ENCODE results near the gene COG2.
"Not testable (repeated sequence)": the region's sequence is repeated elsewhere in the genome, so short reads cannot be mapped to it uniquely, and the experiment has no call there.

Gene COG2

DNA sequence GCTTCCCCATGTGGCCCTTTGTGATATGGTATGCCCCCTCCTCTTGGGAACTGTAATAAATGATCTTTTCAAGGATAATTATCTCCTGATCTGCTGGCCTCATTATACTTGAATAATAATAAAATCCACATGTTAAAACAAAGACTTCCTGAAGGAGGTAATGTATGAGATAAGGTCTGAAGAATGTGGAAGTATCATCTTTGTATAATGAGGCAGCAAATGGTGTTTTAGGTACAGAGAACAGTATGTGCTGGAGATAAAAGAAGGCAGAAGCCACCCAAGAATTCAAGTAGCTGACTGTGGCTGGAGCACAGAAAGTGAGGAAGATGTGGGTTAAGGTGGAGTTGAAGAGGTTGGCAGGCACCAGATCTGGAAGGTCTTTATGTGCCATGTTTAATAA lies 12.8 kb upstream of the COG2 start:
- no peak for DNase-seq

DNA sequence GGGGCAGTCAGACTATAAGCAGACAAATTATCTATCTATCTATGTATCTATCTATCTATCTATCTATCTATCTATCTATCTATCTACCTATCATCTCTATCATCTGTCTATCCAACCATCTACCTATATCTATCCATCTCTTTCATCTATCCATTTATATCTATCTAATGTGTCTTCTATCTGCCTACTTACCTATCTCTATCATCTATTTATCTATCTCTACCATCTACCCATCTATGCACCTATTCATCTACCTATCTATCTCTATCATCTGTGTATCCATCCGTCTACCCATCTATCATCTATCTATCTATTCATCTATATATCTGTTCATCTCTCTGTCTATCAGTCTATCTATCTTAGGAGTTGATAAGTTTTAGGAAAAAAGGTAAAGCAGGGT lies 10.8 kb upstream of the COG2 start:
- no peak for DNase-seq

DNA sequence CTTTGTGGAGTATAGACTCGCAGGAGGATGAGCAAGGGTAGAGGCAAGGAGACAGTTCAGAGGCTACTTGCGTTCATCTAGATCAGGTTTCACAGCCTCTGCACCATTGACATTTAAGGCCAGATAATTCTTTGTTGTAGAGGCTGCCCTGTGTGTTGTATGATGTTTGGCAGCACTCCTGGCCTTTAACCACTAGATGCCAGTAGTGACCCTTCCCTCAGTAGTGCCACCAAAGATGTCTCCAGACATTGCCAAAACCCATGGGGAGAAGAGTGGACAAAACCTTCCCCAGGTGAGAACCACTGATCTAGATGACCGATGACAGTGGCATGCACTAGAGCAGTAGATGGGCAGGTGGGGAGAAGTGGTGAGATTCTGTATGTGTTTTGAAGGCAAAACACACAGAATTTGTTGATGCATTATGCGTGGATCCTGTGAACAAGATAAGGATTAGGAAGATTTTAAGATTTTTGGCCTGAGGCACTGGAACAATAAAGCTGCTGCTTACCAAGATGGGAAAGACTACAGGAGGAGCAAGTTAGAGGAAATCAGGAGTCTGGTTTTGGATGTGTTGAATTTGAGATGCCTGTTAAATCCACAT lies 9.9 kb upstream of the COG2 start:
- DNase-seq = peak in 1 of 2 experiments; percentile 2

DNA sequence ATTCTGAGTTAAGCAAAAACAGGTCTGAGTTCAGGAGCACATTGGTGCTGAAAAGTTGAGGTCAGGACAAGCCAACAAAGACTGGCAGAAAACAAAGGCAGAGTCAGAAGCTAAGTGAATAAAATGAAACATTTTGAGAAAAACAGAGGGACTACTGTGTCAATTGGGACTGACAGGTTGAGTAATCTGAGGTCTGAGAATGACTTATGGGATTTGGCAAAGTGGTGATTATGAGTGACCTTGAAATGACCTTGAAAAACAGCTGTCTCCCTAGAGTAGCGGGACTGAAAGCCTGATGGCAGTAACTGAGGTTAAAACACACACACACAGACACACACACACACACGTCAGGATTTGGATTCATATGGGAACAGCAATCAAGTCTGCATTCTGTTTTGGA lies 8.8 kb upstream of the COG2 start:
- no peak for DNase-seq

DNA sequence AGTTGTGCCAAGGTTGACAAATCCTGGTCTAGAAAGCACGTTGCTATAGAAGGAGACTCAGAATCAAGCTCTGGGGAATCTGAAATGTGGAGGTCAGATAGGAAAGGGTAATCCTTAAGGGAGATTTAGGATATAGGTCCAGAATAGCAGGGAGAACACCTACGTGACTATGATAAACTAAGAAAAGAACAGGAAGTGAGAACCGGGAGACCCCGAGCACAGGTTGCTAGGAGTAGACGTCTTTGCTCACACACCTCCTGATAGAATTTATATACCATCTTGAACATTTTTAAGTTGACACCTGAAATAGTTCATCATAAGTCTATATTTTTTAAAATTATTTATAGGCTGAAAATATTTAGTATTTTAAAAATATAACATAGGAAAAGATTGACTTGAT lies 7.9 kb upstream of the COG2 start:
- no peak for DNase-seq

DNA sequence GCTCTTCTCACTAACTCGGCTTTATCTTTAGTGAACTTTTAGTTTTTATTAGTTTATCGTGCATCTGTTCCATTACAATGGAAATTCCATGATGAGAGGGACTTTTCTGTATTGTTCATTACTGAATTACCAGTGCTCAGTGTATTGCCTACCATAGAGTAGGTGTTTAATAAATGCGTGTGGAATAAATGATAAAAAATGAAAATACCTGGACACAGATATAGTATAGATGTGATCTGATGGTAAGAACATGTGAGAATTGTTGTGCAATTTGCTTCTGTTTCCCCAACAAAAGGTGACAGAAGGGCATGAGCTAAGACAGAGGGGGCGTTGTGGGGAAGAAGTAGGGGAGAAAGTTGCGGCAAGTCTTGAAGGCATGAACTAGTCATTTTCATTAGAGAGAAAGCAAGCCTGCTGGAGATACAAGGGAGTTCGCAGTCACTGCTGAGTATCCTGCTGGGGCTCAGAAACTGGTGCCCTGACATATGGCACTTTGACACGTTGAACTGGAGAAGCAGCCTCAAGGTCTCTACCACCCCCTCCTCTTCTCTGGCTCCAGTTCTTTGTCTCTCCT lies 5.6 kb upstream of the COG2 start:
- peak; percentile 14 to 31 for DNase-seq

DNA sequence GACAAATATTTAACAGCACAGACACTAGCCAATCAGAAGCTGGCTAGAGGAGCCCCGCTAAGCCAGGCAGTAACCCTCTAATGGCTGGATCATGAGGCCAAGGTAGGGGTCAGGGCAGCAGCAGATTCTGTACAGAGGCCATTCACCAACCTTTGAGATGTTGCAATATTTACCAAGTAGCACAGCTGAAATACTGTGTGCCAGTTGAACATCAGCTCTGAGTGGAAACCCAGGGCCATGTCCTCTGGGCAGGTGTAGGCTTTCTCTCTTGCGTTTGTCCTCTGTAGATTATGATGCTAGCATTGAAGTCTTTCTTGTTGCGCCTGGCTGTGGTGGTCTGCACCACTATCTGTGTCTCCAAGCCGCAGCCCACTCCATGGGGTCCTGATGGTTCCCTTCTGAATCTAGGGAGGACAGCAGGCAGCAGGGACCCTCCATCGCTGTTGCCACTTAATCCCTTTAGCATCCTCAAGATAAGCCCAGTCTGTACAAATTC lies 2.5 kb upstream of the COG2 start:
- DNase-seq = no peak

DNA sequence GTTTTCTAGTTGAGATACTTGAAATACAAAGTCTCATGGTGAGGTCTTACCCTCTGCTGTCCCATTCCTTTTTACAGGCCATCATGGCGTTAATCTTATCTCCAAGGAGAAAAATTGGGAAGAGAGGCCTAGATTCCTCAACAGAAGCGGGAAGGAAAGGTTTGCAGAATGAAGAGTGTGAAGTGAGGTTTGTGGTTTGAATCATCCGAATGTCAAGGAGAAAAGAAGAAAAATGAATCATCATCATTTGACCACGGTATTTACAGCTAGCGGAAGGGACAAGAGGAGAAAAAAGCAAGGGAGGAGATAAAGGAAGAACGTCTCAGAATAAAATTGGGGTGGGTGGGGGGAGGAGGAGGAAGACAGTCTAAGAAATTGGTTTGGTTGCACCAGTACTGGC lies 935 bp upstream of the COG2 start:
- DNase-seq = no peak

DNA sequence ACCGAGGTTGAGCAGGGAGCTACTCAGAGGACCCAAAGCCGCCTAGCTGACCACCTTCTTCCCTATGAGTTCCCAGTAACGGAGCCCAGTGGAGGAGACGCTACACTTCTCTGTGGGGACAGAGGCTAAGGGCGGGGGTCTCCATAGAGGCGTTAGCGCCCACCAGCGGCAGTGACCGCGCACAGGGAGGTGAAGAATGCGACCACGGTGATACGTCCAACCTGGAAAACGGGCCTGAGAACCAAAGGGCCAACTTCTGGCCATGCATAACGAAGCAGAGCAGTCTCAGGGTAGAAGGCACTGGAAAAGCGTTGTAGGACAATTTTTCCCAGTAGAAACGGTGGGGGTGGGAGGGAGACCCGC lies 400 bp upstream of the COG2 start:
- peak in 1 of 2 experiments; percentile 2 for DNase-seq

DNA sequence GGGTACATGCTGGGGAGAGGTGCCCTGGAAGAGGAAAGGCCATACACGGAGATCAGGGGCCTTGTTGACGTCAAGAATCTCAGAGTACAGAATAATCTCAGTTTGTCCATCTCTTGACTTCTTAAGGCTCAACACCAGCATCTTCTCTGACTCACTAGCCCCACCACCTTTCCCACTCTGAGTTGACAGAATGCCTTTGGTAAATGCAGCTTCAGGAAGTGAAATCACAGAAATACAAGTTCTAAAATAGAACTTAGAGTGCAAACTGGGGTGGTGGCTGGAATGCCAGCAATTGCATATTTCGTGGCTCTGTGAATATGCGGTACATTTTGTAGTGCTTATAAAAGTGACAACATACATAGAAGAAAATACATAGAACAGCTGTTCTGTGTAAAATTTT lies 1.6 kb downstream of the COG2 start:
- DNase-seq = peak; percentile 7 to 22

DNA sequence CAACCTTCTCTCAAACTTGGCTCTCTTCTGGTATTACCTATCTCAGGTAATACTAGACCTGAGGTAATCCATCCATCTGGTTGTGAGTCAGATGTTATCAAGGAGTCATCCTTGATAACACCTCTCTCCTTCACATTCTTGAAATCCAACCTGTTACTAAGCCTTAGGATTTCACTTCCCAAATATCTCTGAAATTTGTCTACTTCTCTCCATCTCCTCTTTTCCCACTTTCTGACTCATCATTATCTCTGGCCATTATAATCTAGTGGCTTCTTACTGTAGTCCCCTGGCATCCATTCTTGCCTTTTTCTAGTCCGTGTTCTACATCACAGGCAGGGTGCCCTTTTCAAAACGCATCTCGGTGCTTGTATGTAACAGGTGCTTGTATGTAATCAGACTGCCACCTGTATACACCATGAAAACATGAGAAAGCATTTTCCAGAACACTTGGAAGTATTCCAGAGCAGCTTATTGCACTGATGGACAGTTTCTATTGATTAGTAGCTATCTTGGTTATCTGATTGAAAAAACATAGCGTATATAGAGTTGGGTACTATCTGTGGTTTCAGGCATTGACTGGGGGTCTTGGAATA lies 4.5 kb downstream of the COG2 start:
- no peak for DNase-seq

DNA sequence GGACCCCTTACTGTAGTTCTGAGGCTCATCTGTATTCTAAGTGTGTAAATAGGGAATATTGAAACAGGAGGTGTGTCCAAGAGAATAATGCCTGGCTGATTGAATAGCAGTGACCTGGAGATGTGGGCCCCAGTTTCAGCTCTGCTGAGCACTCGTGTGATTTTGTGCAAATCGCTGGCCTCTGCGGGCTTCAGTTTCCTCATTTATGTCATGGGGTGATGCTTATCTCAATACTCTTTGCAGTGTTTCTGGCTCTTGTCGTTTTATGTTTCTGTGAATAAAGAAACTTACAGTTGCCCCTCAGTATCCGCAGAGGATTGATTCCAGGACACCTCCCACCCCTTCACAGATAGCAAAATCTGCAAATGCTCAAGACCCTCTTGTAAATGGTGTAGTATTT lies 5.0 kb downstream of the COG2 start:
- no peak for DNase-seq

DNA sequence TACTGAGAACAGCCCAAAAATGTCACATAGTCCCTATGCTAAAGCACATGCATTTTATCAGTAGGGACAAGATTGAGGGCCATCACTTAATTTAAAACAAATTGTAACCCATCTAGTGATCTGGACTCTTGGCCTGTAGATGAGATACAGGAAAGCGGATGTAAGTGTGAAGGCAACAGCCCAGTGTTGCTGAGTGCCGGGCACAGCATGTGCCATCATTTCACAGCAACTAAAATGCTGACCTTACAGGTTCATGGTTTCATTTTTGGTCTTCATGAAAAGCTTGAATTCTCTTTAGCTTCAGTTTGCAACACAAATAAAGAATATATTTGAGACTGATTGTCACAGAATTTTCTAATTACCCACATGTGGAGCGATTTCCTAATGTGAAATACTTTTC lies 5.8 kb downstream of the COG2 start:
- DNase-seq = no peak

DNA sequence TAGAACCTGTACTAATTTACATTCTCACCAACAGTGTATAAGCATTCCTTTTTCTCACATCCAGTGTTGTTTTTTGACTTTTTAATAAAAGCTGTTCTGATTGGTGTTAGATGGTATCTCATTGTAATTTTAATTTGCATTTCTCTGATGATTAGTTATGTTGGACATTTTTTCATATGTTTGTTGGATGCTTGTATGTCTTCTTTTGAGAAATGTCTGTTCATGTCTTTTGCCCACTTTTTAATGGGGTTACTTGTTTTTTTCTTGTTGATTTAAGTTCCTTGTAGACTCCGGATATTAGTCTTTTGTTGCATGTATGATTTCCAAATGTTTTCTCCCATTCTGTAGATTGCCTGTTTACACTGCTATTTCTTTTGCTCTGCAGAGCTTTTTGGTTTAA lies 8.0 kb downstream of the COG2 start:
- no peak for DNase-seq

DNA sequence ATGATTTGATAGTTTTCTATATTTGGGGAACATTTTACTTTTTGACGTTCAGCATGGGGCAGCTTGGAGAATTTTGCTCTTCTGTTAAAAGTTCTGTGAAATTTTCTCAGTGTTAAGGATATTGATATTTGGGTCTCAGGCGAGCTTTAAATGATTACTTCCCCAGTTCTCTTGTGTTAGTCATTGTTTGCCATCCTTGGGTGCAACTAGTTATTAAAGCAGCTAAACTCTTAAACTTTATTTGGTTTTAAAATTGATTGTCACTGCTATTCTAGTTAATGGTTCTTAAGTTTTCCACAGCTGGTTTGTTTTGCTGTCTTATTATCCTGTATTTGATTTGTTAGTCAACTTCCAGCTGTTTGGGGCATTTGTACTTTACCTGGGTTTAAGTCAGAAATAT lies 9.0 kb downstream of the COG2 start:
- DNase-seq = no peak

DNA sequence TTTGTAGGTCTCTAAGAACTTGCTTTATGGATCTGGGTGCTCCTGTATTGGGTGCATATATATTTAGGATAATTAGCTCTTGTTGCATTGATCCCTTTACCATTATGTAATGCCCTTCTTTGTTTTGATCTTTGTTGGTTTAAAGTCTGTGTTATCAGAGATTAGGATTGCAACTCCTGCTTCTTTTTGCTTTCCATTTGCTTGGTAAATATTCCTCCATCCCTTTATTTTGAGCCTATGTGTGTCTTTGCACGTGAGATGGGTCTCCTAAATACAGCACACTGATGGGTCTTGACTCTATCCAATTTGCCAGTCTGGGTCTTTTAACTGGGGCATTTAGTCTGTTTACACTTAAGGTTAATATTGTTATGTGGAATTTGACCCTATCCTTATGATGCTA lies 14.4 kb downstream of the COG2 start:
- not testable (repeated sequence) for DNase-seq

DNA sequence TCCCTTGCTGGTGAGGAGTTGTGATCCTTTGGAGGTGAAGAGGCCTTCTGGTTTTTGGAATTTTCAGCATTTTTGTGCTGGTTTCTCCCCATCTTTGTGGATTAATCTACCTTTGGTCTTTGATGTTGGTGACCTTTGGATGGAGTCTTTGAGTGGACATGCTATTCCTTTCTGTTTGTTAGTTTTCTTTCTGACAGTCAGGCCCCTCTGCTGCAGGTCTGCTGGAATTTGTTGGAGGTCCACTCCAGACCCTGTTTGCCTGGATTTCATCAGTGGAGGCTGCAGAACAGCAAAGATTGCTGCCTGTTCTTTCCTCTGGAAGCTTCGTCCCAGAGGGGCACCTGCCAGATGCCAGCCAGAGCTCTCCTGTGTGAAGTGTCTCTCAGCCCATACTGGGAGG lies 15.8 kb downstream of the COG2 start:
- DNase-seq = not testable (repeated sequence)

DNA sequence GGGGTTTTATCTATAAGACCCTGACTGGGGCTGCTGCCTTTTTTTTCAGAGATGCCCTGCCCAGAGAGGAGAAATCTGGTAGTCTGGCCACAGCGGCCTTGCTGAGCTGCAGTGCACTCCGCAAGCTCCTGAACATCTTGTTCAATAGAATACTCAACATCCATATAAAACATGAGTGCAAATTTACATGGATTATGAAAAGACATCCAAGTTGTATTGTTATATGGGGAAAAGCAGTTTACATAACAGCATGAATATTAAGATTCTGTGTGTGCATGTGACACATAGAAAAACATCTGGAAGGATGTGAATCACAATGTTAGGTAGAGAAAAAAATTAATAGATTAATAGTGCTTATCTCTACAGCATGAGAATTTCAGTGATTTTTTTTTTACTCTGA lies 16.4 kb downstream of the COG2 start:
- no peak for DNase-seq

DNA sequence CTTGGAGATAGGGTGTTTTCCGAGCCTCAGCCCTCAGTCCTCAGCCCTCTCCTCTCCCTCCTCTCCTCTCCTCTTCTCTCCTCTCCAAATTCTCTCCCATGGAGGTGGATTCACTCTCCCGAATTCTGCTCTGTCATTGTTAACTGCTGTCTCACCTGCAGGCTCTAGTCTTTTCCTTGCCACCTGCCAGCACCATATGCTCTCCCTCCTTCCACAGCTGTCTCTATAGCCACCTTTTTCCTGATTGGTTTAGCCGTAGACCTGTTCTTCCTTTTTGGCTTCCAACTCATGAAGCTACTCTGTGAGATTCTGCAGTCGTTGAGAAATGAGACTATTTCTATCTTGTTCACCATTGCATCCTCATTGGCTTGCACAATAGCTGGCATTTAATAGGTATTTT lies 19.7 kb downstream of the COG2 start:
- no peak for DNase-seq

DNA sequence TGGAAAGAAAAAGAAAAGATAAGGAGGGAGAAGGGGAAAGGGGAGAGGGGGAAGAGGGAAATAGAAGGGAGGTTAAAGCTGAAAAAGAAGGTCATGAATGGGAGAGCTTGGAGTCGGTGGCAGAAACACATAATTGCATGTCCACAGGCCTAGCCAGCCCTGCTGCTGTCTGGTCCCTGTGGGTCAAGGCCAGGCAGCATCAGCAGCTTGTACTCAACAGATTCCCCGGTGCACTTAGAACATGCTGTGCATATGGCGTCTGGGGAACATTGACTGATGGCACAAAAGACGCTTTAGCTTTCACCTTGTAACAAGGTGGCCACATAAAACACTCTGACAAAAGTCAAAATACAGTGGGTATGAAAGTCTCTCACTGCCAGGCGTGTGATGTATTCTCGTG lies 25.9 kb downstream of the COG2 start:
- no peak for DNase-seq

DNA sequence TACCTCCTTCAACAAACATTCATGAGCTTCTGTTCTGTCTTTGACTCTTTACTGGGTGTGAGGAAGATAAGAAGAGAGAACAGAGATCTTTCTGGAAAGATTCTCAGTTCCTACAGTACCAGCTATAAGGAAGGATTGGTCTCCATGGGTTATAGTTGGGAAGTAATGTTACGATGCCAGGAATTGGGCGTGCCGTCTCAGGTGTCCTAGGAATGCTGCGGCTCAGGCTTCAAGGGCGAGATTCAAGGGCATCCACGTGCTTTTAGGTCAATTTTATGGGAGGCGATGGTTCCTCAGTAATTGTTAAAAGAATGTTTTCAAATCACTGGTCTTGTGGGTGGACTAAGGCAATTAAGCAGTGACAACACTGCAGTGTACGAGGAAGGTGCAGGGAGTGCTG lies 27.3 kb downstream of the COG2 start:
- no peak for DNase-seq

DNA sequence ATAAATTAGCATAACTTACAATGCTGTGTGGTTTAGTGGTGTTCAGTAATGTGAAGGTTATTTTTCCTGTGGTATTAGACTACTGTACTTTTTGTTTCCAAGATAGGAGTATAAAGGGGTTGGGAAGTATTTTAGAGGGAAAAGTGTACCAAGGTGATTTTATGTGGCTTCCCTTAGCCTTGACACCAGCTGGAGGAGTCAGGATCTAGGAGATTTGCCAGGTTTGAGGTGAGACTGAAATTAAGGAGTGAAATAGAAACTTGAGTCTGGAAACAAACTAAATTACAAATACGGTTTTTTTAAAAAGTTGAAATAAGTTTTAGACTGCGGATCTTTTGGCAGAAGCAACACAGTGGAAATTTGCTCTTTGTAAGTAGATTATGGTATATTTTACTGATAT lies 32.3 kb downstream of the COG2 start:
- no peak for DNase-seq

DNA sequence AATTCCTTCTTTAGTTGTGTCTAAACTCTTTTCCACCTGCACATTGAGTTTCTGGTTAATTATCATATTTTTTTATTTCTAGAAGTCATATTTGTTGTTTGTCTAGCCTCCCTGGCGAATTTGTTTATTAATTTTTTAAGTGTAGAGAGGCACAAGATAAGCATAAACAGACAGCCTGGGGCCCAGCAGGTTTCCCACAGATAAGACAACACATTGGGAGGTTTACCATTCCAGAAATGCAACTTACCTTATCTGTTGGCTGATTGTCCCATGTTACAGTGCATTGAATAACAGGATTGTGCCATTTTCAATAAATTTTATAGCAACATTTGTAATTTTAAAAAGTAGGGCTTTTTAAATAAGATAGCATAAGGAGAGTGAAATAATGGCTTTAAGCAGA lies 34.9 kb downstream of the COG2 start:
- DNase-seq = no peak

DNA sequence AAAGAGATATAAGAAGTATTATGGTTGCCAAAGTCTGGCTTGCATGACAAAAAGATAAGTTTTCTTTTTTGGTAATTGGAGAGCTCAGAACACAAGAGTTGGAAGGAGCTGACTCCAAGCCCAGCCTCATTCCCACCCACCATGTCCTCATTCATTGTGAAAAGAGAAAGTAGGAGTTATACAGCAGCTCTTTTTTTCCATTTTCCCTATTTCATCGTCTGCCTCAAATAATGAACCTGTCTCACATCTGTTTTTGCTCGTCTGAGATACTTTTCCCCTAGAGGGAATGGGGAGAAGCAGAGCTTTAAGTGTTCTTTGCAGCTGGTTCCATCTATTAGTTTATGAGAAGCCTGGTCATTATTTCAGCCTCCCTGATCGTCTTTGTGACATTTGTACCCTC lies 36.9 kb downstream of the COG2 start:
- DNase-seq = no peak

DNA sequence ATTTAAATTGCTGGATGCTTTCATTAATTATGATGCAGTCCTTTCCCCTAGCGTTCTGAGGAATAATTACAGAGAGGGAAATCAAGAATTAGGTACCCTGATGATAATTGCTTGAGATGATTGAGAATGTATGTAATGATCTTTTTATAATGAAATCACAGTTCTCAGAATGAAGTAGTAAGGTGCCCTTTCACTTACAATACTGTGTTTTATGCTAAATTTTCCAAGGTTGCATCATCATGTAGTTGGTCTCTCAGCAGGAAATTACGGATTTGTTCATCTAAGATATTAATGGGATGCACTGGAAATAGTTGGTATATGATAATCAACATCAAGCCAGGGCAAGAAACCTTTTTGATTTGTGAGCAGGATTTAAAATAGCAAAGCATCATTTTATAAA lies 37.5 kb downstream of the COG2 start:
- DNase-seq = no peak

Measured in activated CD4-positive, alpha-beta T cell treated with anti-CD3 and anti-CD28 coated beads, Interleukin-2, amount 50 U/mL, for 48 hours (primary cell).